PC-3 (cell line): ENCODE measurements around the gene DNAL1.

ENCODE experiments used
- CTCF ChIP-seq: fragments of 300-600 bp; sonication (generic); conservative IDR thresholded peaks from 2 replicates; pipeline ENCODE4 v1.5.1; 2017; ENCODE audit warnings: antibody characterized with exemption, low read depth, mild to moderate bottlenecking, low read length
- EZH2 ChIP-seq: fragments of 300-600 bp; sonication (generic); IDR thresholded peaks from one replicate; pipeline ENCODE4 v1.6.1; 2017; ENCODE audit warnings: antibody characterized with exemption, mild to moderate bottlenecking, low read length; ENCODE audit not compliant: unreplicated experiment

- TF ChIP-seq CTCF (no peak), EZH2 (no peak)
Observed at GRCh38 chr14:73740618-73741326, 96.0 kb downstream of the DNAL1 start.
